Esophagus muscularis mucosa (tissue), 4 donors: ENCODE results near the gene GBX2. TPM values are rescaled to one million over a fixed set of nuclear protein-coding genes. Genes with fewer than 3 reads are reported as not detected.

Experiments used
- DNase-seq: peaks from one replicate; pipeline ENCODE4 v3.0.0-alpha.2; 2017; ENCODE audit errors: extremely low spot score
- H3K27ac ChIP-seq, 4 donors: fragments of 200-600 bp; sonication (generic); replicated peaks in 1 of 4; 1 replicate in 3 of 4; 2 replicates in 1 of 4; pipeline ENCODE4 v1.5.1; 2016 to 2019; ENCODE audit warnings: mild to moderate bottlenecking in 1 of 4
- H3K27me3 ChIP-seq, 4 donors: fragments of 200-600 bp; sonication (generic); one replicate each; pipeline versions ENCODE4 v1.5.1 to v1.6.0; 2016 to 2019
- H3K36me3 ChIP-seq, 4 donors: fragments of 200-600 bp; sonication (generic); one replicate each; pipeline ENCODE4 v1.5.1; 2016 to 2019
- H3K4me1 ChIP-seq, 4 donors: fragments of 200-600 bp; sonication (generic); one replicate each; pipeline ENCODE4 v1.5.1; 2016 to 2019
- H3K4me3 ChIP-seq, 4 donors: fragments of 200-600 bp; sonication (generic); 1 replicate in 2 of 4; 2 replicates in 2 of 4; pipeline ENCODE4 v1.5.1; 2016 to 2019; ENCODE audit warnings: mild to moderate bottlenecking in 4 of 4, moderate library complexity in 1 of 4
- H3K9me3 ChIP-seq, 4 donors: fragments of 200-600 bp; sonication (generic); 1 replicate in 3 of 4; 2 replicates in 1 of 4; pipeline ENCODE4 v1.5.1; 2016 to 2019
- EP300 ChIP-seq: sonication (generic); formaldehyde crosslinking; IDR thresholded peaks from one replicate; pipeline ENCODE4 v1.6.1; 2017; ENCODE audit warnings: antibody characterized with exemption
- POLR2A ChIP-seq: fragments of 450-650 bp; IDR thresholded peaks from one replicate; pipeline ENCODE4 v1.6.1; 2017; ENCODE audit warnings: antibody characterized with exemption, moderate library complexity, mild to moderate bottlenecking, low read depth
- POLR2AphosphoS5 ChIP-seq, 2 donors: sonication (generic); formaldehyde crosslinking; IDR thresholded peaks; one replicate each; pipeline ENCODE4 v1.6.1; 2017; ENCODE audit warnings: antibody characterized with exemption in 2 of 2
- WGBS: methylation state at CpG from one replicate; pipeline ENCODE4 v1.1.5; 2018; 5-methylcytosine and 5-hydroxymethylcytosine counted together
- intact Hi-C: fragments of 100-400 bp; cut with DNase I; formaldehyde crosslinking; loops from one replicate; pipeline ENCODE4 v1.15.1; 2023
- total RNA-seq, 4 donors: library from RNA; depleted of rRNA; stranded (reverse); fragments of >200 nt; gene quantifications; one replicate each; pipeline versions ENCODE4 v1.1.0 to v1.2.1, GENCODE V29; 2016
- TF ChIP-seq, protein P1 (sequence below), 3 experiments: fragments of 200-600 bp in 2 of 3; fragments of 450-650 bp in 1 of 3; sonication (generic) in 2 of 3; IDR thresholded peaks; one replicate each; pipeline ENCODE4 v1.5.1; 2017 to 2019; ENCODE audit warnings: antibody characterized with exemption in 3 of 3, mild to moderate bottlenecking in 2 of 3, moderate library complexity in 1 of 3

Gene GBX2
- total RNA-seq, 4 donors from 2014 or later: not detected

DNA sequence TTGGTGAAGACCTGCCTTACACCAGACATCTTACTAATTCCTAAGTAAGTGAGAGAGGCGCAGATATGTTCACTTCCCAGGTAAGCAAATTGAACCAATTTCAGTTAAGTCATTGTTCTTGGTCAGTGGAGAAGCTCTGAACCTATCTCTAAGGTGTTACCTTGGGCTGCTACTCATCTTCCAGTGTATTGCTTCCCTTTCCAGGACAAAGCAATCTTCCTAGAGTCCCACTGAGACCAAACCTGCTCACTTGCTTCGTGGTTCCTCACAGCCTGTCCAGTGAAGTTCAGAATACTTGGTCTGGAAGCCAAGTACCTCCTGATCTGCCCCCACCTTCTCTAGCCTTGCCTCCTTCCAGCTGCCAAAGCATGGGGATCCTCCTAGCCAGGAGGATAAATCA lies 22.5 kb upstream of the GBX2 start:
- H3K4me3 ChIP-seq: no peak overlapping the region
- H3K4me1 ChIP-seq: no peaks in the 10 kb centered on the region
- H3K9me3 ChIP-seq: no peaks in the 10 kb centered on the region
- no peak overlapping the region for H3K27ac ChIP-seq
- TF ChIP-seq POLR2AphosphoS5 (IDR thresholded peaks at IDR 0.05) (no peak), POLR2A (no peak), EP300 (no peak)
- TF ChIP-seq, protein P1, sequence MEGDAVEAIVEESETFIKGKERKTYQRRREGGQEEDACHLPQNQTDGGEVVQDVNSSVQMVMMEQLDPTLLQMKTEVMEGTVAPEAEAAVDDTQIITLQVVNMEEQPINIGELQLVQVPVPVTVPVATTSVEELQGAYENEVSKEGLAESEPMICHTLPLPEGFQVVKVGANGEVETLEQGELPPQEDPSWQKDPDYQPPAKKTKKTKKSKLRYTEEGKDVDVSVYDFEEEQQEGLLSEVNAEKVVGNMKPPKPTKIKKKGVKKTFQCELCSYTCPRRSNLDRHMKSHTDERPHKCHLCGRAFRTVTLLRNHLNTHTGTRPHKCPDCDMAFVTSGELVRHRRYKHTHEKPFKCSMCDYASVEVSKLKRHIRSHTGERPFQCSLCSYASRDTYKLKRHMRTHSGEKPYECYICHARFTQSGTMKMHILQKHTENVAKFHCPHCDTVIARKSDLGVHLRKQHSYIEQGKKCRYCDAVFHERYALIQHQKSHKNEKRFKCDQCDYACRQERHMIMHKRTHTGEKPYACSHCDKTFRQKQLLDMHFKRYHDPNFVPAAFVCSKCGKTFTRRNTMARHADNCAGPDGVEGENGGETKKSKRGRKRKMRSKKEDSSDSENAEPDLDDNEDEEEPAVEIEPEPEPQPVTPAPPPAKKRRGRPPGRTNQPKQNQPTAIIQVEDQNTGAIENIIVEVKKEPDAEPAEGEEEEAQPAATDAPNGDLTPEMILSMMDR (IDR thresholded peaks at IDR 0.05): no peak
- H3K27me3 ChIP-seq: peaks cover 0 to 15% (median 0%) of the 10 kb centered on the region in 4 donors
- no peak for DNase-seq
- intact Hi-C loops: no loop called here
- WGBS: 100% methylated on average over 2 of the region's 2 CpGs
- peaks cover 0 to 6% (median 0%) of the 10 kb centered on the region in 4 donors for H3K36me3 ChIP-seq

DNA sequence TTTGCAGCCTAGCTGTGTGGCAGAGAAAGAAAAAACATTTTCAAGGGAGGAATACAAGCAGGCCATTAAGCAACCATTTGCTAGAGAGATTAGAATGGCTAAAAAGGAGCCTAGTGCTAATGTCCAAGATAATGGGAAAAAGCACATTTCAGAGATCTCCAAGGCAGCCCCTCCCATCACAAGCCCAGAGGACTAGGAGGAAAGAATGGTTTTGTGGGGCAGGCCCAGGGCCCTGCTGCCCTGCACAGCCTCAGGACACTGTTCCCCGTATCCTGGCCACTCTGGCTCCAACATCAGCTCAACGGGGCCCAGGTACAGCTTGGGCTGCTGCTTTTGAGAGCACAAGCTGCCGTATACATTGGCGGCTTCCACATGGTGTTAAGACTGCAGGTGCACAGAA lies 16.5 kb upstream of the GBX2 start:
- DNase-seq: no peak
- intact Hi-C loops: no loop called here
- no peak overlapping the region for H3K27ac ChIP-seq
- WGBS: 96% methylated on average over 4 of the region's 4 CpGs
- H3K4me3 ChIP-seq: no peak overlapping the region
- no peak for TF ChIP-seq POLR2AphosphoS5 (IDR thresholded peaks at IDR 0.05)
- TF ChIP-seq POLR2A: no peak
- H3K9me3 ChIP-seq: peaks cover 0 to 4% (median 0%) of the 10 kb centered on the region in 4 donors
- peaks cover 7 to 56% (median 19%) of the 10 kb centered on the region in 4 donors for H3K27me3 ChIP-seq
- H3K4me1 ChIP-seq: peaks cover 2 to 5% (median 3%) of the 10 kb centered on the region in 4 donors
- no peaks in the 10 kb centered on the region for H3K36me3 ChIP-seq

DNA sequence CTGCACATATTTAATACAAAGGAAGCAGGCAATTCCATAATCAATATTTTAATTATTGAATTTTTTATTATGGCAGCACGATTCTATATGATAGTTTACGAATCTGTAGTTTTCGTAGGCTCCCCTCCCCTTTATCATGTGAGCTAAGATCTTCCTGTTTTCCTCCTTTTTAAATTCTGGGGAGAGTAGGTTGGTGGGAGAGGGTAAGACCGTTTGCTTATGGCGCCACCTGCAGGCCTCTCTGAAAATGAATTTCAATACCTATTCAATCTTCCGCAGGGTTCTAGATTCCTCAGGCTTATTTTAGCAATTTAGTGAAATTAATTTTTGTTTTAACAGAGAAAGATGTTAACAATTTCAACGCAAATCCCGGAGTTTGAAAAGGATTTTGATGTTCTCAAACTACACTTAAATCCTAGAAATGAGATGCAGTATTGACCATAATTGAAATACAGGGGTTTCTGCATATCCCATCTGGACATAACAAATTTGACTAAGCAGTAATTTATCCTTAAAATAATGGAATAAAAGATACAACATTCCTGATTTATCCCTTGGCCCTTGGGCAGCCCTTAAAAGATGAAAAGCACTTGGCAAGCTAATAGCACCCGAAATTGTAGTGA lies 12.8 kb upstream of the GBX2 start:
- Histone ChIP-seq H3K9me3 (peaks cover 0 to 4% (median 0%) of the 10 kb centered on the region in 4 donors), H3K36me3 (no peaks in the 10 kb centered on the region), H3K4me1 (peaks cover 18 to 28% (median 27%) of the 10 kb centered on the region in 4 donors), H3K4me3 (no peak overlapping the region), H3K27ac (no peak overlapping the region), H3K27me3 (peaks cover 7 to 81% (median 53%) of the 10 kb centered on the region in 4 donors)
- DNase-seq: no peak
- no peak for TF ChIP-seq POLR2AphosphoS5 (IDR thresholded peaks at IDR 0.05)
- TF ChIP-seq EP300: no peak
- TF ChIP-seq POLR2A: no peak
- TF ChIP-seq, protein P1 (IDR thresholded peaks at IDR 0.05): peak; percentile 55 to 67 (median 61)
- intact Hi-C loops: loop anchor here (2.0 kb wide), 1 partner anchor 414 kb away; no protein-coding TSS in a partner anchor
- 26% methylated on average over 9 of the region's 9 CpGs for WGBS

DNA sequence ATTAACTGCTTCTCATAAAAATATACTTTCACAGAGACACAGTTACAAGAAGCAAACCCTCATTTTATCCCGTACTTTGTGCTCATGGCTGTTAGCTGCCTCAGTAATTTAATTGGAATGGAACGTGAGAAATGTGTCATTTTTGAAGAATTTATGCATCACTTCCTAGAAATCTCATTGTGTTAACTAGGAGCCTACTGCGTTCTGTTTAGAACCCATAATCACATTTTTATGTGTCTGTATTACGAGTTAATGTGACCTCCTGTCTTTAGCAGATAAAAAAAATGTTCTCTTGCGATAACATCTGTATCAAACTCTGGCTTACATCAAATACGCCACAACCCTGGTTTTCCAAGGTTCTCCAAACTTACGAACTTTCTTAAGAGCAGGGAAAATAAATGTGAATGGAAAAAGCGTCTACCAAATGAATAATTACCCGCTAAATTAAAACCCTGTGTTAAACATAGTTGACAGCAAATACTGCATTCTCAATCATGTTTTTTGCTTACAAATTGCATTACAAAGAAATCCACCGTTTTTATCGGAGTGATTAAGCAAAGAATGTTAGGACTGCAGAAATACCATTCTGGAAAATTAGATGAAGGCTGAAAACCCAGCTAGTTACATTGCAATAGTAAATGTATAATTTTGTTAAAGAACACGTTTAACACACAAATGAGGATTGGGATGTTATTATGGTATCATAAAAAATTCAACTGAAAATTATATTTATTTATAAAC lies 12.1 kb upstream of the GBX2 start:
- Histone ChIP-seq H3K9me3 (peaks cover 0 to 4% (median 0%) of the 10 kb centered on the region in 4 donors), H3K4me3 (no peak overlapping the region), H3K27me3 (peaks cover 7 to 83% (median 58%) of the 10 kb centered on the region in 4 donors), H3K27ac (no peak overlapping the region), H3K36me3 (no peaks in the 10 kb centered on the region), H3K4me1 (peaks cover 18 to 28% (median 27%) of the 10 kb centered on the region in 4 donors)
- intact Hi-C loops: loop anchor here (2.0 kb wide), 1 partner anchor 413 kb away; no protein-coding TSS in a partner anchor
- 26% methylated on average over 12 of the region's 12 CpGs for WGBS
- no peak for TF ChIP-seq EP300
- no peak for TF ChIP-seq POLR2A
- no peak for TF ChIP-seq POLR2AphosphoS5 (IDR thresholded peaks at IDR 0.05)
- TF ChIP-seq, protein P1 (IDR thresholded peaks at IDR 0.05): no peak
- DNase-seq: no peak
